Epidermal melanocyte (primary cell): ENCODE data around the gene WDR36.

Experiments
- DNase-seq: peaks from one replicate; pipeline ENCODE4 v3.0.0; 2011; ENCODE audit warnings: low spot score; ENCODE audit not compliant: insufficient read length

WDR36 gene

DNA sequence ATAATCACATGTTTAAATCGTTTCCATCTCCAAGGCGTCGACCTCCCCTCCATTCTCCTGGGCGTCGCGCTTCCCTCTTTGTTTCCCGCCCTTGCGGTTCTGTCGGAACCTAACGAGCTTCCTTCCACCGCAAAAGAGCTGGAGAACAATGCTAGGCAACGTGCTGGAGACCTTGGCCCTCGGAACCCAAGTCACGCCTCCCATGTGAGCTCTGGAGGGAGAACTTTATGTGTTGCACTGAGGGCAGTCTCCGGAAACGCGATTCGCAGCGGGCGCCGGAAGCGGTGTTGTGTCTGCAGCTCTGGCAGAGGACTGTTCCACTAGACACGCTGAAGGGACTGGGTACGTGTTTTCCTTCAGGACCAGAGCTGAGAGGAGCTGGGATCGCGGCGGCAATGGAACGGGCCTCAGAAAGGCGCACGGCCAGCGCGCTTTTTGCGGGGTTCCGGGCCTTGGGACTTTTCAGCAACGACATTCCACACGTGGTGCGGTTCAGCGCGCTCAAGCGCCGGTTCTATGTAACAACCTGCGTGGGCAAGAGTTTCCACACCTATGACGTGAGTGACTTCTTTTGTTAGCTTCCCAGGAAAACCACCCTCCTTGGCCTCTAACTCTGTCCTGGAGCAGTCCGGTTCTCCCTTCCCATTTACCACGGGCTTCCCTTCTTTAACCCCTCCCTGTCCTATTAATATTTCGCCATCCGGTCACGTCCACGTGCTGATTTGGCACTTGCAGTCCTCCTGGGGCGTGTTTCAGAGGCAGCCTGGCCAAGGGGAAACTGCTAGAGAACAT lies at the start of gene WDR36:
WDR36 (plus strand) TSS at position 287 of the 792 bp plus-strand sequence; CDS start at position 396, 109 bp downstream.
- DNase-seq: peak; percentile 72

DNA sequence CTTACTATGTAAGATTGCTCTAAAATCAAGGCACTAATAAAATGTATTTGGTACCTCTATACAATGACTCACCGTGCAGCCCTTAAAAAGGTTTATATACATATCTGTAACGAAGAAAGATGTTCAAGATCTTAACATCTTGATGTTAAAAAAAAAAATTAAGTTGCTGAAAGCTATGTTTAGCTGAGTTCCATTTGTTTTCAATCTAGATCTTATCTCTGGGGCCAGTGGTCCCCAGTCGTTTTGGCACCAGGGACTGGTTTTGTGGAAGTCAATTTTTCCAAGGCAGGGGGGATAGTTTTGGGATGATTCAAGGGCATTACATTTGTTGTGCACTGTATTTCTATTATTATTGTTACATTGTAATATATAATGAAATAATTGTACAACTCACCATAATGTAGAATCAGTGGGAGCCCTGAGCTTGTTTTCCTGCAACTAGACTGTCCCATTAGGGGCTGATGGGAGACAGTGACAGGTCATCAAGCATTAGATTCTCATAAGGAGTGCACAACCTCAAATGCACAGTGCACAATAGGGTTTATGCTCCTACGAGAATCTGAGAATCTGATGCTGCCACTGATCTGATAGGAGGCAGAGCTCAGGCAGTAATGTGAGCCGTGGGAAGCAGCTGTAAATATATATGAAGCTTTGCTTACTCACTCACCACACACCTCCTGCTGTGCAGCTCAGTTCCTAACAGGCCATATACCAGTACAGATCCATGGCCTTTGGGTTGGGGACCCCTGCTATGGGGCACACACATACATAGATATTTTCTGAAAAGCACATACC lies 48.2 kb upstream of the WDR36 start:
- no peak for DNase-seq

DNA sequence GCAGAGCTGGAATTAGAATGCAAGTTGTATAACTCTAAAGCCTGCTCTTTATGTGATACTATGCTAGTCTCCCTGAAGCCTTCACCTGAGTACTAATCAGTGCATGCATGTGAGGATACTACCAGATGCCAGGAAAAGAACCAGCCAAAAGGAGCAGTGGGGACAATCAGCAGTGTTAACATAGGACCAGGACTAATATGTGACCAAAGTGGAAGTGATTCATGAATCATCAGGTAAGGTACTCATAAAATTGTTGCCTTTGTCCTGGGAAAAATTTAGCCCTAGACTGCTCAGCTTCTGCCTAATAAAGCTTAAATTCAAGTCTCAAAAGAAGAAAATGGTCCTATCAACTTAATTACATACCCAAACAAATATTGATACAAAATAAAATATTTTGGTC lies 34.1 kb upstream of the WDR36 start:
- no peak for DNase-seq

DNA sequence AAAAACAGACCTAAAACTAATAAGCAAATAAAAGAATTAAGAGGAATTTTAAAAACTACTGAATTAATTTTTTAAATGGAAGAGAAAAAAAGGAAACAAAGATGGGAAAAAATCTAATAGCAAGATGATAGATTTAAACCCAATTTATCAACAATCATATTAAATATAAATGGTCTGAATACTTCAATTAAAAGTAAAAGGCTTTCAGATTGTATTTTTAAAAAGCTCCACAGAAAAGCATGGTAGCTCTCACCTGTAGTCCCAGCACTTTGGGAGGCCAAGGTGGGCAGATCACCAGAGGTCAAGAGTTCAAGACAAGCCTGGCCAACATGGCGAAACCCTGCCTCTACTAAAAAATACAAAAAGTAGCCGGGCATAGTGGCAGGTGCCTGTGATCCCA lies 32.0 kb upstream of the WDR36 start:
- DNase-seq: no peak

DNA sequence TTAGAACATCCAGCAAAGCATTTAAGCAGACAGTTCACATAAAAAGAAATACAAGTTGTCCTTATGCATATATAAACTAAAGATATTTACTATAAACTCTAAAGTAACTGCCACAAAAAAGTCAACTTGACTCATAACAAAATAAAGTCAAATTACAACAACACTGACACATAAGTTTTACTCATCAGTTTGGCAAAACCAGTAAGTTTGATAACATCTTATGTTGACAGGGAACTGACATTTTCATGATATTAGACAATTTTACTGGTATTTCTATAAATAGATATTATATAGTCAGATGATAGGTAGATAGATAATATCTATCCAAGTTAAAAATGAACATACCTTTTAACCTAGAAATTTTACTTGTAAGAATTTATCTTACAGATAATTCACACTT lies 30.5 kb upstream of the WDR36 start:
- no peak for DNase-seq

DNA sequence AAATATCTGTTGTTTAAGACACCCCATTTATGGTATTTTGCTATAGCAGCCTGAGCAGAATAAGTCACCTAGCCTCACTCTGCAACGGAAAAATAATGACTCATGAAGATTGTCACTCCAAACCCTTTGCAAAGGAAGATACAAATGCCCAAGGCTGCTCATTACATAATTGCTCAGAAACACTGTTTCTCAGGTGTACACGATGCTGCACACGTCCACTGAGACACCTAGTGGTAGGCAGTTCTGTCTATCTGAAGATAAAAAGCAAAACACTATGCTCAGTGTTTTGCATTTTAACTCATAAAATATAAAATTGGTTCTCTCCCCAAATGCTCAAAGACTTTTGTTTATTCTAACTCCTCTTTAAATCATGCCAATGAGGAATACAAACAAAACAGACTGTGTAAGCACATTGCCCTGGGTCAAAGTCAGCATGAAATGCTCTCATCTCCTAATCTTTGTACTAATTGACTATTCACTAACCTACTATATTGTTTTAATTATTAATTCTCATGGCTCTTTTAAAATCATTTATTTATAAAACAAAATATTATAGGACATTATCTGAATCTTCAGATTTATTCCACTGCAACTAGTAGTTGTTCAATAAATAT lies 28.3 kb upstream of the WDR36 start:
- no peak for DNase-seq

DNA sequence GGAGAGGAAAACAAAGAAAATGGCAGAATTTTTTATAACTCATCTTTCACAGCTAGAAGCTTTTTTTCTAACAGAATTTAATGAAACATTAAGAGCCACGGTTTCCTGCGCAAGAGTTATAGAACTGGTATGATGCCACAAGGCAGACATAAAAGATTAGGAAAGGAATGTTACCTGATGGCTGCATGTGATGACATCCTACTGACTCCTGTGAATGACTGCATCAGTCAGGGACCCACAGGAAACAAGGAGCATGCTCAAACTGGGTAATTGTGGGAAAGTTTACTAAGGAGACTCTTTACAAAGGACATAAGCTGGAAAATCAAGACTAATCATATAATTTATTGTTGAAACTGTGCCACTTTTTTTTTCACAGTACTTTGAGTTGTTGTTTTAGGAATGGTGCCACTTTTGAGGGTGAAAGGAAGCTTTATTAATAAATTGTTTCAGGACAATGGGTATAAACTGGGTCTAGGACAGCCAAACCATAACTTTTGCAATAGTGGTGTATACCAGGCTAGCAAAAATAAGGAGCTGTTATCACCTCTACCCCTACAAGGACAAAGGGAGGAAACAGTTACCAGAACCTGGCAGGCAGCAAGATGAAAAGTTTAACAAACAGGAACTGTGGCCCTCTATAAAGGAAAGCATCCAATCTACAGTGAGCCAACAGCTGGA lies 25.7 kb upstream of the WDR36 start:
- no peak for DNase-seq

DNA sequence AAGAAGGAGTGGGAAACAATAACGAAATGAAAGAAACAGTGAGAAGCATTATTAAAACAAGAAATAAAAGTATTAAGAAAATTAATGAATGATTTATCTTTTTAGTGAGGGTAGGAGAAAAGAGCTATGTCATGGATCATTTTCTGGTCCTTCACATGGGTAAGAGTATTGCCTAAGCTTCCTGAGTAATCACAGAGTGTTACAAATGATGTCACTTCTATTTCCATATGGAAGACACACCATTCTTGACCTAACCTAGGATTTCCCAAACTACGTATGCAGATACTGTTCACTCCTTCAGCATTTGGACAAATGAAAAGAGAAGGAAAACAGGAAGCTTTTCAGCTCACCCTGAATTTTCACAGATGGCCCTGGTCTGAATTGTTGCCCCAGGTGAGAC lies 23.9 kb upstream of the WDR36 start:
- no peak for DNase-seq

DNA sequence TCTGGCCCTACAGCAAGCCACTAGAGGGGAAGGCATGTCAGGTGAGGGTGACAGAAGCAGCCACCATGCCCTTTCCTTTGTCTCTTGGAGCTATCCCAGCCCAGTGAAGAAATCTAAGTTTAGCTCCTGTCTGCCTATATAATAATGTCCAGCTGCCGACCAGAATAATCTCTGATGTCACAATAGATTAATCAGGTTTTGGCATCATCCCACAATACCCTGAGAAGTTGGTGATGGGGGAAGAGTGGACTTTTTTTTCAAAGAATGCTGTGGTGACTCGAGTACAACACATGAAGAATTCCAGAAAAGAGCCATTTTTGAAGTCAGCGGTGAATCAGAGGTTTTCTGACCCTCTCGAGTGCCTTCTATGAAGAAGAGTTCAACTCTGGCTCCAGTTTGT lies 22.3 kb upstream of the WDR36 start:
- DNase-seq: no peak

DNA sequence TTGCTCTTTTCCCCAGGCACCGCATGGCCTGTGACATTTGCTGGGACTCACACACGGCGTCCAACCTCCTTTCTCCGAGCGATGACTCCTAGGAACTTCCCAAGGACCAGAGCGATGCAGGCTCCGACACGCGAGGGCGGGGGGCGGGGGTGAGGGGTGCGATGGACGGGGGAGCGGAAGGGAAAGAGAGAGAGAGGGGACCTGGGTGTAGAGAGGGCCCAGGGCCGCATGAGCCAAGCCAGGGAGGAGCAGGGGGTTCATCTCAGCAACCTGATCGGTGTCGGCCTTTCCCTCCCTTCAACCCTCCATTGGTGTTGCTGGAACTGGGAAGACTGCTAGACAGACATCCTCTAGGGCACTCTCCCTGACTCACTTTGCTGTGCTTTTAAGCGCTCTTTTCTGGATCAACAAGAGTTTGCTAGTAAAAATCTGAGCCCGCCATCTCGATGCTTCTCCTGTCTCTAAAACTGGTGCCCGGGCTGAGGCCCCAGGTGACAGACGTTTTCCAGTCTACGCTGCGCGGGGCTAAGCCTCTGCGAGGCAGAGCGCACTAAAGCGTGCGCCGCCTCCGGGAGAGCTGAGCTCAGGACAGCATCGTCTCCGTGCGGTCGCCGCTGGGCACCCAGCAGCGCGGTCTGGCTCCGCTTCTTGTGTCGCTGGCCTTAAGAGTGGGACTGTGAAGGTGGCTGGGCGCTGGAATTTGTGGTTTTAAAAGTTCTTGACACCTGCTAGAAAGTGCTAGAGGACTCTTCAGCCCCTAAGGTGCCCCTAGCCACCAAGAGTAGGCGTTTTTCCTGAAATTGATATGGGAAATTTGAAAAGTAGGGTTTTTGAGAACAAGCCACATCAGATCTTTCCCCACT lies 21.6 kb upstream of the WDR36 start:
- no peak for DNase-seq

DNA sequence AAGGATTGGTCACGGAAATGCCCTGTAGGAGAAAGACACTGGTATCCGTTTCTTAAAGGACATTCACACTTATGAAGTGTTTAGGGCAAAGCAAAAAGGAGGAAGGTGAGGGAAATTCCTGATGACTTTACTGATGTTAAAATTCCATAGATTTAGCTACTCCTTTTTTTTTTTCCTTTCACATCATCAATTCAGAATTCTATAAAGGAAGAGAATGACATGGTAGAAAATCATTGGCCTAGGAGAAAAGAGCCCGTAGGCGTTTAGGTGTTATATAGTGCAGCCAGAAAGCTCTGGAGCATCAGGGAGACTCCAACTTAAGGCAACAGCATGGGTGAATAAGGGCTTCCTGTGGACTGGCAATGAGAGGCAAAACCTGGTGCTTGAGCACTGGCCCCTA lies 20.7 kb upstream of the WDR36 start, which contains the start of gene TSLP:
TSLP (plus strand) TSS at position 301 of the 400 bp plus-strand sequence. CDS start 178 bp downstream, outside the sequence.
- no peak for DNase-seq

DNA sequence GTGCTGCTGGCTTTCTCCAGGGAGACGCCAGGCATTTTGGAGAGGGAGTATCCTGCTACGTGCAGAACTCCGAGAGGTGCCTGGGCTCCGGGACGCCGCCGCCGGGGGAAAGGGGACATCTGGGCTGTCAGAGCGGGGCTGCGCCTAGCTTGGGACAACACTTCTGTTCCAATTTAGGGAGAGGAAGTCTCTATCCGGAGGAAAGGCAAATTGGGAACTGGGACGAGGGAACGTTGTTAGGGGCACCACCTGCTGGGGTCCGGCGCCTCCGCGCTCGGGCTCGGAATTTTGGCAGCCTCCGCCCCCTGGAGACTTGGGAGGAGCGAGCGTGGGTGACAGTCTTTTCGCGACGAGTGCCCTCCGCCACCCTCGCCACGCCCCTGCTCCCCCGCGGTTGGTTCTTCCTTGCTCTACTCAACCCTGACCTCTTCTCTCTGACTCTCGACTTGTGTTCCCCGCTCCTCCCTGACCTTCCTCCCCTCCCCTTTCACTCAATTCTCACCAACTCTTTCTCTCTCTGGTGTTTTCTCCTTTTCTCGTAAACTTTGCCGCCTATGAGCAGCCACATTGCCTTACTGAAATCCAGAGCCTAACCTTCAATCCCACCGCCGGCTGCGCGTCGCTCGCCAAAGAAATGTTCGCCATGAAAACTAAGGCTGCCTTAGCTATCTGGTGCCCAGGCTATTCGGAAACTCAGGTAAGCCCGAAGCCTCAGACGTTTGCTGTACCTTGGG lies 19.0 kb upstream of the WDR36 start:
- no peak for DNase-seq

DNA sequence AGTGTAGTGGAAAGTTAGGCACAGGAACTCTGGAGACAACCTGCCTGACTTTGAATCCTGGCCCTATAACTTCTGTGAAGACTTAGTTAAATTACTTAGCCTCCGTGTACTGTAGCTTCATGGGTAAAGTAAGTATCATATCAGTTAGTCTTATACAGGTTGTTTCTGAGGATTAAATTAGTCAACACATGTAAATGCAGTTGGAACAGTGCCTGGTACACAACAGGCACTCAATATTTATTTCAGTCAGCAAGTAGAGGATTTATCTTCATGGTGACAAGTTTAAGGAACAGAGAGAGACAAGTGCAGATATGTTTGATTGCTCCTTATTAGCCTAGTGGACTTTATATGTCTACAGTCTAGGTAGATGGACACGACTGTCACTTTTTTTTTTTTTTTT lies 17.9 kb upstream of the WDR36 start:
- DNase-seq: no peak

DNA sequence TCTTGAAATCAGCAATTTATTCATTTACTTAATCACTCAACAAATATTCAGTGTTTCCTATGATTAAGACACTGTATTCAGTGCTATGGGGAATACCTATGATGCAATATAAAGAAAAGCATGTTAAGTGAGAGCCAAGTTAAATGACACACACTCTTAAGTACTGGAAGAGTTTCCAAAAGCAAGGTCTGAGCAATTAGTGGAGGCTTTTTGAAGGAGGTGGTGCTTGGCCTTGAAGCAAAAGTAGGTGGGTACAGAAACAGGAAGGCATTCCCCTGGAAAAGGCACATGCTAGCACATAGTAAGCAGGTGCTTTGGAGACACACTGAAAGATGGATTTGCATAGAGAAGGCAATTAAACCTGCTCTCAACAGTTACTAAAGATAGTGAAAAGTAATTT lies 16.6 kb upstream of the WDR36 start:
- DNase-seq: no peak

DNA sequence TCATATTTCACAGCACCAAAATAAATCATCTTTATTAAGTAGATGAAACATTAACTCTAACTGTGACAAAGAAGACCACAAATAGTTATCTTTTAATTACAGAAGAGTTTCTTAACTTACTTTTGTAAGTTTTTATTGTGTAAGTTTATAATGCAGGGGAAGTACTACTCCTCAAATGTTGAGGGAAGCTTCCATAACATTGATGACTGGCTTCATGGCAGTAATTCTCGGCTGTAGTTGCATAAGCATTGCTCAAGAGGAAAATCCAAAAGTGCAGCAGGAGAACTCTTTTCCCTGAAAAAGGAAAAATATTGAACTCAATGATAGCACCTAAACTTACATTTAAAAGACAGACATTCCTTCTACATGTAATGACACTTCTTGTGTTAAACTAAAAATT lies 16.1 kb upstream of the WDR36 start:
- DNase-seq: no peak

DNA sequence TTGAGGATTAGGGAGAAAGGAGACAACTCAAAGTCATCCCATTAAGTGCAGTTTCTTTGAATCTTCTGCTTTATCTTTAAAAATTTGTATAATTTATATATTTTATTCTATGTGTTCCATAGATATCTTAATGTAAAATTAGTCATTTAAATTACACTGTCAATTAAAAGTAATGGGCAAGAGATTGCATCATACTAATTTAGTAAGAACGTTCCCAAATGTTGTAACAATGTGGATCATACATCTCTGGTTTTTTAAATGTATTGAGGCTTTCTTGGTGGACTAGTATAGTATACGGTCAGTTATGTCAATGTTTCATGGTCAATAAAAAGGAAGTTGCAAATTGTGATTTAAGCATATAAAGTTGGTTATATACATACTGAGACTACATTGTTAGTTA lies 14.5 kb upstream of the WDR36 start:
- DNase-seq: no peak

DNA sequence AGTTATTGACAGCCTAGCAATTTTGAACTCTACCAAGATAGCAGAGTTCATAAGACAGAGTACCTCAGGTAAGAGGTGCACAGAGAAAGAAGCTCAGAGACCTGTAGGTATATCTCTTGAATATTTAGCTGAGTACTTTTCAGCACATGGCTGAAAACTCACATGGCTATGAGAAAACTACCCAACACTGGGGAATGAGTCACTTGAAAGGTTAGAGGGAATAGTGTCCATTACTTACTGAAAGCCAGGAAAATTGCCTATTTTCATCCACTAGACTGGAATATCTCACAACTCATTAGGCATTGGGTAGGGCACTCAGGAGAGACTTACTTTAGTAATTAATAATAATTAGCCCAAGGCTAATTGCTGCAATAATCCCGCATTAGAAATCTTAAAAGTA lies 12.3 kb upstream of the WDR36 start:
- no peak for DNase-seq

DNA sequence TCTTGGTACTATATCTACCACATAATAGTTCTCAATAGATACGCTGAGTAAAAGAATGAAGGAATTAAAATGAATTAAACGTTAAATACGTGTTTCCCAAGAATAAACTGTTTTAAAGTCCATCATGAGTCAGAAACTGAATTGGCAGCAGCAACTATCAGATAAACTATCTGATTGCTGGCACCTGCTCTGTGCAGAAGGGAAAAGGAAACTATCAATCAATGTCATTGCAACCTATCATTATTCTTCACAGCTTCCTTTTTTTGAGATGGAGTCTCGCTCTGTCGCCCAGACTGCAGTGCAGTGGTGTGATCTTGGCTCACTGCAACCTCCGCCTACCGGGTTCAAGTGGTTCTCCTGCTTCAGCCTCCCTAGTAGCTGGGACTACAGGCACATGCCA lies 8.8 kb upstream of the WDR36 start:
- no peak for DNase-seq

DNA sequence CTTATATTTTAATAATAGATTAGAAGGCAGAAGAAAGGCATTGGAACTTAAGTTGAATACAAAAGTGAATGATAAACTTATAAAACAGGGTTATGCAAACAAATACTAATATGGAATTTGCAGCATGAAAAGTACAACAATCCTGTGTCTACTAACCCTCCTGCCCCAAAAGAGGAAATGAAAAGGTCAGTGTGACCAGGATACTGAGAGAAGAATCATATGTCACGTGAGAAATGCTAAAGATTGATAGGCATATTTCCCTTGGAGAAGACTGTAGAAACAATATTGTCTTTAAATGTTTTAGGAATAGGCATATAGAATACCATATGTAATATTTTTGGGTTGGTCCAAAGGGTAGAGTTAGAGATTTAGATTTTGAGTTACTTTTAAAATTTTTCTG lies 3.8 kb downstream of the WDR36 start:
- DNase-seq: no peak
